Activated naive CD4-positive, alpha-beta T cell treated with anti-CD3 and anti-CD28 coated beads, Interleukin-2, amount 50 U/mL, for 72 hours (primary cell): ENCODE measurements around the gene HJV. TPM values are rescaled to one million over a fixed set of nuclear protein-coding genes. Genes with fewer than 3 reads are reported as not detected.
A peak's percentile ranks its signal among the peaks of the same experiment; 100 is the strongest.
"Not testable (repeated sequence)": the region's sequence is repeated elsewhere in the genome, so short reads cannot be mapped to it uniquely, and the experiment has no call there.

Source experiments
- ATAC-seq, 2 donors: fragments of 150-1000 bp; cut with Tn5 transposase; 2 replicates each; pipeline ENCODE4 v1.10.0; 2021; ENCODE audit warnings: mild to moderate bottlenecking in 2 of 2, moderate library complexity in 2 of 2
- DNase-seq, 2 donors: peaks; one replicate each; pipeline ENCODE4 v3.0.0; 2021 to 2022; ENCODE audit warnings: low spot score in 2 of 2
- H3K27ac Mint-ChIP-seq, 2 donors: one replicate each; pipeline ENCODE4 v1.8.0; 2022; ENCODE audit warnings: mild to moderate bottlenecking in 2 of 2, mixed read lengths in 2 of 2
- H3K36me3 Mint-ChIP-seq, 2 donors: one replicate each; pipeline ENCODE4 v1.8.0; 2022; ENCODE audit warnings: mixed read lengths in 2 of 2
- H3K9me3 Mint-ChIP-seq, 2 donors: one replicate each; pipeline ENCODE4 v1.8.0; 2022; ENCODE audit warnings: mixed read lengths in 2 of 2
- total RNA-seq, 2 donors: library from RNA; stranded (reverse); gene quantifications; one replicate each; pipeline ENCODE4 v1.2.3, GENCODE V29; 2022

Gene HJV
- total RNA-seq, 2 donors from 2014 or later = not detected

DNA sequence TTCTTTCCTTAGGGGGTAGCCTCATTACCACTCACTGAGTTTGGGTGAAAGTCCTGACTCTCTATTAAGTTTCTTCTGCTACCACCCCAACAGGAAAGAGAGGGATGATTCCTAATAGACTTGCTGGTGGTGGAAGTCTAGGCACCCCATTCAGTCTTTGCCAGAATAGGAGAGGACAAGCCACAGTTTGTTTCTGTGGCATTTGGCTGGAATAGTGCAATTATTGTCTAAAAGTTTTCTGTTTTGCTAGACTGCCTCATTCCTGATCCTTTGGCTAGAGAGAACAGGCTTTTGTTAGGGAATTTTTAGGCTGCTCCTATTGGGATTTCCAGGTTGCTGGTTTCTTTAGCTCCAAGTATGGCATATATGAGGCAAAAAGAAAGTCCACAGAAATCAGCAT, 9.9 kb upstream of the HJV start:
- Mint-ChIP-seq H3K36me3 (no peaks in the 10 kb centered on the region), H3K9me3 (no peaks in the 10 kb centered on the region), H3K27ac (no peak overlapping the region)
- no peak for DNase-seq
- ATAC-seq = no peak

DNA sequence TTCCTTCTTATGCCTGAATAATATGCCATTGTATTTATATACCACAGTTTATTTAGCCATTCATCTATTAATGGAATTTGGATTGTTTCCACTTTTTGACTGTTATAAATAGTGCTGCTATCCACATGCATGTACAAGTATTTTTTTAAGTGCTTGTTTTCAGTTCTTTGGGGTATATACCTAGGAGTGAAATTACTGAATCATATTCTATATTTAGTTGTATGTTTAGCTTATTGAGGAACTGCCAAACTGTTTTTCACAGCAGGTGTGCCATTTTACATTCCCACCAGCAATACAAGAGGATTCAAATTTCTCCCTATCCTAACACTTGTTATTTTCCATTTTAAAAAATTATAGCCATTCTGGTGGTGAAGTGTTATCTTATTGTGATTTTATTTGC, 7.6 kb upstream of the HJV start:
- no peak overlapping the region for H3K27ac Mint-ChIP-seq
- no peak for ATAC-seq

GRCh38 chr1:146026650-146027049, 5.1 kb upstream of the HJV start:
- not testable (repeated sequence) for H3K27ac Mint-ChIP-seq, H3K36me3 Mint-ChIP-seq, H3K9me3 Mint-ChIP-seq, DNase-seq, ATAC-seq

More for the DNA sequence above, 7.6 kb upstream of the HJV start:
- Mint-ChIP-seq H3K36me3 (no peaks in the 10 kb centered on the region), H3K9me3 (no peaks in the 10 kb centered on the region)
- no peak for DNase-seq

- H3K36me3 Mint-ChIP-seq, H3K27ac Mint-ChIP-seq, ATAC-seq, H3K9me3 Mint-ChIP-seq, DNase-seq: not testable (repeated sequence)
These were observed 4.4 kb upstream of the HJV start for GRCh38 chr1:146025787-146026495.

- no peak overlapping the region for H3K27ac Mint-ChIP-seq
- no peaks in the 10 kb centered on the region for H3K36me3 Mint-ChIP-seq
- H3K9me3 Mint-ChIP-seq = no peaks in the 10 kb centered on the region
- DNase-seq = no peak
- no peak for ATAC-seq
These were observed 1.0 kb upstream of the HJV start for GRCh38 chr1:146022403-146023127.

GRCh38 chr1:146021050-146021445, 487 bp downstream of the HJV start:
- DNase-seq = no peak
- Mint-ChIP-seq H3K27ac (no peak overlapping the region), H3K36me3 (no peaks in the 10 kb centered on the region), H3K9me3 (no peaks in the 10 kb centered on the region)
- ATAC-seq = no peak

DNA sequence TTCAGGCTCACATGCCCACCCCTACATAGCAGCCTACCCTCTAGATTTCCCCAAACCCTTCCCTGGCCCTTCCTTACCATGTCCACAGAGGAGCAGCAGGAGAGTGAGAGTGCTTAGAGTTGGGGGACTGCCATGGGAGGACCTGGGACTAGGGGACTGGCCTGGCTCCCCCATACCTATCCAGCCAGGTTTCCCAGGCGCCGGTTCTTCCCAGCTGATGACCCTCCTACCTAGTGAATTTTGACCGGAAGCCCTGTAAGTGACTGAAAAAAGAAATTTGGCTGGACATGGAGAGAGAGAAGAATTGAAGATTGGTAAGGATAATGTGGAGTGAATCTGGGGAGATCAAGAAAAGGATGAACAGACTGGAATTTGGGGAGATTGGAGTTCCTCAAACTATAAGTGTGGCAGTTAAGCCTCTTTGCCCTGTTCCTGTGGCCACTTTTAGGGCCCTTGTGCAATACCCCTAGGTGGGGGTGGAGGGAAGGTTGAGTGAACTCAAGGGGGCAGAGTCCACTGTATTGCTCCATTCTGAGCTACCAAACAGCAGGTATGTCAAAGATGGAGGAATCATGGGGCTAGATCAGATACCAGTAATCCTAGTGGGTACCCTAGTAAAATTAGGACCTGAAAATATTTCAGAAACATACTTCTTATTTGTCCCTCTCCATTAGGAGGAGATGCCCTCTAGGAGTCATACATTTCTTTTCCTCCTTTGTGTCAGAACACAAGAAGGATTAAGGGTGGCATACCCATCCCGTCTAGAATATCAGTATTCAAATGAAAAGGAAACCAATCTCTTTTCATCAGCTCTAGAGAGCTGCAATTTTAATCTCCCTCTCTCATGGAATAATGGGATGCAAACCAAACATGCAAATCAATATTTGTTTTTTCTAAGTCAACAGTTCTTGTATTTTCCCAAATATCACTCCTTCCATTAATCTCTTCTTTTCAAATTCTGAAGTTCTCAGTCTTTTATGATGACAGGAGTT, 1.2 kb downstream of the HJV start:
- Mint-ChIP-seq H3K9me3 (no peaks in the 10 kb centered on the region), H3K27ac (no peak overlapping the region), H3K36me3 (no peaks in the 10 kb centered on the region)
- DNase-seq (no peak), ATAC-seq (no peak)

- Mint-ChIP-seq H3K27ac (no peak overlapping the region), H3K9me3 (no peaks in the 10 kb centered on the region), H3K36me3 (no peaks in the 10 kb centered on the region)
- DNase-seq = no peak
- no peak for ATAC-seq
These were observed 2.1 kb downstream of the HJV start for GRCh38 chr1:146019231-146020057.

DNA sequence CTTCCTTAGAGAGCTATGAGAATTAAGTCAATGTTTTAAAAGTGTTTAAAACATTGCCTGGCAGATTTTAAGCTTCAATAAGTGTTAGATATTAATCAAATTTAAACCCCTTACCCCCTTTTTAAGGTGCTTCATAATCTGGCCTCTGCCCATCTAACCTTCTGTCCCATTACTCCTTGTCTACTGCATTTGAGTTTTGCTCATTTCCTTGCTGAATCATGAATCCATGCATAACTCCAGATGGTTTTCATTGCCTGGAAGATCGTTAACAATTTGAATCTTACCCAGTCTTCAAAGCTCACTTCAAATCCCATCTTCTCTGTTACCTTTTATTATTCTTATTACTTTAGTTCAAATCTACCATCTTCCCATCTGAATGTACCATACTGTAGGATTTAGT, 4.6 kb downstream of the HJV start:
- Mint-ChIP-seq H3K27ac (no peak overlapping the region), H3K36me3 (no peaks in the 10 kb centered on the region), H3K9me3 (no peaks in the 10 kb centered on the region)
- no peak for ATAC-seq
- DNase-seq = no peak

GRCh38 chr1:146013559-146013922, 8.0 kb downstream of the HJV start:
- H3K27ac Mint-ChIP-seq = peak overlapping the region in 1 of 2 donors; percentile 82
- H3K36me3 Mint-ChIP-seq = no peaks in the 10 kb centered on the region
- no peaks in the 10 kb centered on the region for H3K9me3 Mint-ChIP-seq
- no peak for DNase-seq
- peak; percentile 14 to 46 for ATAC-seq

- ATAC-seq (peak; percentile 88 to 98), DNase-seq (peak in 1 of 2 donors; percentile 59)
- H3K9me3 Mint-ChIP-seq = no peaks in the 10 kb centered on the region
- H3K36me3 Mint-ChIP-seq = no peaks in the 10 kb centered on the region
- peak overlapping the region in 1 of 2 donors; percentile 82 for H3K27ac Mint-ChIP-seq
These were observed 8.6 kb downstream of the HJV start for GRCh38 chr1:146012703-146013558.

DNA sequence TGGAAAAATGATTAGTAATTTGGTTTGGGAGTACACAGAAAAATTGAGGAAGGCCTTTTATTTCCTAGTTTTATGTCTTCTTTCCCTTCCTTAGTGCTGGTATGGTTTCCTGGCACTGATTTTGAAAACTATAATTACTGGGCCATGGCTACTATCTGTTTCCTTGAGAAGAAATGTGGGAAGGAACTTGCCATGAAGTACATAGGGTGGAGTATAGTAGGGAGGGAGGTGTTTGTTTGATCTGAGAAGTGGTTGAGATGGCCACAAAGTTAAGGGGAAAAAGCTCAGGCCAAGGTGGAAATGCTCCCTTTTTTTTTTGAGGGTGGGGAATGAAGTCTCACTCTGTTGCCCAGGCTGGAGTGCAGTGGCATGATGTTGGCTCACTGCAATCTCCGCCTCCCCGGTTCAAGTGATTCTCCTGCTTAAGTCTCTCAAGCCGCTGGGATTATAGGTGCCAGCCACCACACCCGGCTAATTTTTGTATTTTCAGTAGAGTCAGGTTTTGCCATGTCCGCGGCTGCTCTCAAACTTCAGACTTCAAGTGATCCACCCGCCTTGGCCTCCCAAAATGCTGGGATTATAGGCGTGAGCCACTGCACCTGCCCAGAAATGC, 11.3 kb downstream of the HJV start:
- ATAC-seq (no peak), DNase-seq (no peak)
- no peaks in the 10 kb centered on the region for H3K36me3 Mint-ChIP-seq
- no peaks in the 10 kb centered on the region for H3K9me3 Mint-ChIP-seq
- no peak overlapping the region for H3K27ac Mint-ChIP-seq

DNA sequence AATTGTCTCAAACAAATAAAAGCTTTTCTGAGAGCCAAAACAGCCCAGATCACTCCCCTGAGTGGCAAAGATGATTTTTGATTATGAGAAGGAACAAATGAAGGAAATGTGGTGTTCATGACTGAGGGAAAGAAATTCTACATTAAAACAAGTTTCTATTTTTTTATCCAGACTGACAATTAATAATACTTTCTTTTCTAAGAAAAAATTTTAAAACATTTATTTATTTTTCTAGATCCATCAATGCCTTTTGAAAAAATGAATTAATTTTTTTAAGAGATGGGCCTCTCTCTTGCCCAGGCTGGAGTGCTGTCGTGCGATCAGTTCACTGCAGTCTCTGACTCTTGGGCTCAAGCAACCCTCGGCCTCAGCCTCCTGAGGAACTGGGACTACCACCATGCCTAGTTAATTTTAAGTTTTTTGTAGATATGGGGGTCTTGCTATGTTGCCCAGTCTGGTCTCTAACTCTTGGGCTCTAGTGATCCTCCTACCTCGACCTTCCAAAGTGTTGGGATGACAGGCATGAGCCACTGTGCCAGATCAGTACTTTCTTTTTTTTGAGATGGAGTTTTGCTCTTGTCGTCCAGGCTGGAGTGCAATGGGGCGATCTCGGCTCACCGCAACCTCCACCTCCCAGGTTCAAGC, 13.9 kb downstream of the HJV start:
- Mint-ChIP-seq H3K36me3 (no peaks in the 10 kb centered on the region), H3K27ac (peak overlapping the region; percentile 45 to 76), H3K9me3 (no peaks in the 10 kb centered on the region)
- DNase-seq (no peak), ATAC-seq (no peak)

GRCh38 chr1:146001709-146002108, 19.8 kb downstream of the HJV start:
- no peak for DNase-seq
- ATAC-seq = no peak
- Mint-ChIP-seq H3K27ac (peak overlapping the region in 1 of 2 donors; percentile 51), H3K36me3 (peaks cover 0 to 6% of the 10 kb centered on the region in 2 donors), H3K9me3 (no peaks in the 10 kb centered on the region)
